Measurements from ENCODE around the gene TMEM38B.
"Not testable (repeated sequence)": the region's sequence is repeated elsewhere in the genome, so short reads cannot be mapped to it uniquely, and the experiment has no call there.

TMEM38B gene

GRCh38 chr9:105683688-105684275 lies 10.6 kb upstream of the TMEM38B start:
- DNase-seq, result no peak

GRCh38 chr9:105686936-105687335 lies 7.4 kb upstream of the TMEM38B start:
- no peak for DNase-seq

GRCh38 chr9:105690742-105691141 lies 3.6 kb upstream of the TMEM38B start:
- DNase-seq, result no peak

- DNase-seq, result no peak
These were observed 729 bp upstream of the TMEM38B start for GRCh38 chr9:105693435-105694189.

GRCh38 chr9:105694848-105695581 lies 674 bp downstream of the TMEM38B start:
- peak; percentile 77 for DNase-seq

- DNase-seq, result no peak
These were observed 2.0 kb downstream of the TMEM38B start for GRCh38 chr9:105696219-105696793.

- no peak for DNase-seq
These were observed 3.5 kb downstream of the TMEM38B start for GRCh38 chr9:105697871-105698270.

GRCh38 chr9:105698348-105698870 lies 4.1 kb downstream of the TMEM38B start:
- DNase-seq, result no peak

GRCh38 chr9:105700668-105701067 lies 6.3 kb downstream of the TMEM38B start:
- no peak for DNase-seq

GRCh38 chr9:105701145-105701544 lies 6.8 kb downstream of the TMEM38B start:
- no peak for DNase-seq

- no peak for DNase-seq
These were observed 7.9 kb downstream of the TMEM38B start for GRCh38 chr9:105702207-105702606.

GRCh38 chr9:105703638-105704037 lies 9.3 kb downstream of the TMEM38B start:
- not testable (repeated sequence) for DNase-seq

- no peak for DNase-seq
These were observed 11.8 kb downstream of the TMEM38B start for GRCh38 chr9:105706156-105706555.

- no peak for DNase-seq
These were observed 14.1 kb downstream of the TMEM38B start for GRCh38 chr9:105708405-105708804.

- no peak for DNase-seq
These were observed 16.3 kb downstream of the TMEM38B start for GRCh38 chr9:105710638-105711037.

- DNase-seq, result no peak
These were observed 17.5 kb downstream of the TMEM38B start for GRCh38 chr9:105711867-105712266.

- no peak for DNase-seq
These were observed 18.0 kb downstream of the TMEM38B start for GRCh38 chr9:105712297-105712696.

GRCh38 chr9:105712773-105713172 lies 18.4 kb downstream of the TMEM38B start:
- DNase-seq, result no peak

- no peak for DNase-seq
These were observed 19.1 kb downstream of the TMEM38B start for GRCh38 chr9:105713260-105714019.

GRCh38 chr9:105714020-105714331 lies 19.6 kb downstream of the TMEM38B start:
- DNase-seq, result no peak

GRCh38 chr9:105716146-105716545 lies 21.8 kb downstream of the TMEM38B start:
- no peak for DNase-seq

- DNase-seq, result no peak
These were observed 27.8 kb downstream of the TMEM38B start for GRCh38 chr9:105722099-105722498.

- no peak for DNase-seq
These were observed 31.0 kb downstream of the TMEM38B start for GRCh38 chr9:105725370-105725769.
